ENCODE data around the gene TBC1D5.

- TF ChIP-seq POLR2AphosphoS5 (IDR thresholded peaks at IDR 0.05; ENCODE audit: low read depth, low read length) (no peak), POLR2A (IDR thresholded peaks at IDR 0.05; ENCODE audit: low read depth, low read length) (no peak), SPI1 (IDR thresholded peaks at IDR 0.05; ENCODE audit: low read depth, low read length) (no peak), PAX5 (IDR thresholded peaks at IDR 0.05; ENCODE audit: insufficient read depth, low read length, severe bottlenecking) (no peak), TAF1 (IDR thresholded peaks at IDR 0.05; ENCODE audit: low read depth, low read length) (no peak), POU2F2 (IDR thresholded peaks at IDR 0.05; ENCODE audit: low read depth, low read length) (no peak)
Measured at GRCh38 chr3:17753632-17753992, 11.2 kb upstream of the TBC1D5 start.
